GM19397 (cell line): ENCODE measurements around the gene RFX2.
"Not testable (repeated sequence)": the region's sequence is repeated elsewhere in the genome, so short reads cannot be mapped to it uniquely, and the experiment has no call there.

ENCODE experiments used
- ATAC-seq: cut with Tn5 transposase; IDR thresholded peaks from one replicate; pipeline ENCODE4 v1.9.1; 2021; ENCODE audit warnings: mild to moderate bottlenecking, moderate library complexity; ENCODE audit not compliant: unreplicated experiment

The RFX2 gene

DNA sequence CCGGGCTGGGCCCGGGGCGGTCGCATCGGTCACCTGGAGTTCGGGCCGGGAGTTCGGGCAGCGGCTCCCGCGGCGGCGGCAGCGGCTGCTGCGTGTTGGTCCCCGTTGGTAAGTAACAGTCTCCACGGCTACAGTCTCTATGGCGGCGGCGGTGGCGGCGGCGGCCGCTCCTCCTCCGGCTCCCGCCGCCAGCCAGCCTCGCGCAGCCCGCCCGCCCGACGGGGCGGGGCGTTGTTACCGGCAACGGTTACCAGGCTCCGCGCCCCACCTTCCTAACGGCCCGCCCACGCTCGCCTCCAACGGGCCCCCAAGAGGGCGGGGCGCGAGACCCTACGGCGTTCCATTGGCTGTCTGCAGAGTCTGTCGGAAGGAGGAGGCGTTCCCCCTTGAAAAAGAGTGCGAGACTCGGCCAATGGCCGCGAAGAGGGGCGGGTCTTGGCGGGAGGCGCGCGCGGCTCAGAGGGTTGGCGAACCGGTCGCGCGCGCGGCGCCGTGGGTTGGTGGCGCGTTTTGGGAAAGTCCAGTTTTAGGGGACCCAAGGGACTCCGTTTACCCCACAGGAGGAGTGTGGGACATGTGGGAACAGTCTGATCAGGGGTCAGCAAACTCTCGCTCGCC lies at the start of gene RFX2:
RFX2 (minus strand) TSS at position 141 of the 618 bp plus-strand sequence. CDS start 63,004 bp downstream, outside the sequence.
- peak; percentile 96 for ATAC-seq

DNA sequence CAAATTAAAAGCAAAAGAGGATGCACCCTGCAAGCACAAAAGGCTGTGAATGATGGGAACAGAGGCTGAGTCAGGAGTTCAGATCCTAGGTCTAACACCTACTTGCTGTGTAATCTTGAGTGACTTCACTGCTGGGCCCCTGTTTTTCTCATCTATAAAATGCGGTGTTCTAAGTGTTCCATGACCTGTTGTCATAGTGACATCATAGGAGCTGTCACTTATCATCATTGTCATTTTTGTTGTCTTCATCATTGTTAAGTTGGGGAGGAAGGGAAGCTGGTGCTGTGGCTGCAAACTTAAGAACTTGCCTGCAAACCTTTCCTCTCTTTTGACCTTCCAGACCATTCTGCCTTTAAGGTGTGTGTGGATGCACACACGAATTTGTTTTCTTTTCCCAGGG lies 45.7 kb upstream of the RFX2 start:
- ATAC-seq: no peak

DNA sequence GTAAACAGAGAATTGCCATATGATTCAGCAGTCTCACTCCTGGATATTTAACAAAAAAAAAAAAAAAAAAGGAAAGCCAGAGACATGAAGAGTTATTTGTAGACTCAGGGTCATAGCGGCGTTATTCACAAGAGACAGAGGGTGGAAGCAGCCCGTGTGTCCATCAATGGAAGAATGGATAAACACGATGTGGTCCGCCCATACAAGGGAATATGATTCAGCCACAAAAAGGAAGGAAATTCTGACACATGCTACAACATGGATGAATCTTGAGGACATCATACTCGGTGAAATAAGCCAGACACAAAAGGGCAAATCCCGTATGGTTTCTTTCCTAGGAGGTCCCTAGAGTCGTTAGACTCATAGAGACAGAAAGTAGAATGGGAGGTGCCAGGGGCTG lies 40.0 kb upstream of the RFX2 start:
- ATAC-seq: no peak

DNA sequence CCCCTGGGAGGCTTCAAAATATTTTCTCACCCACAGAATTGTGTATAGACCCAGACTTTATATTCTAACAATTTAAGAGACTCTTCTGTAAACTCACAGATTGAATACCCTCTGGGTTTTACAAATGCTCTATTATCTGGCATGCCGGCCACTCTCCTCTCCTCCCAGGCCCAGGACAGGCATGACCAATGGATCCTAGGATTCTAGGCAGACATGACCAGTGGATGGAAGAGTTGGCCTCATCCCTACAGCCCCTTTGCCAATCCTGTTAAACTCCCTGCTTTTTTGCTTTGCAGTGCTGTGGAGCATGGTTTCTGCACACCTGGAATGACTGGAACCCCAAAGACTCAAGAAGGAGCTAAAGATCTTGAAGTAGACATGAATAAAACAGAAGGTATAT lies 30.9 kb upstream of the RFX2 start:
- no peak for ATAC-seq

DNA sequence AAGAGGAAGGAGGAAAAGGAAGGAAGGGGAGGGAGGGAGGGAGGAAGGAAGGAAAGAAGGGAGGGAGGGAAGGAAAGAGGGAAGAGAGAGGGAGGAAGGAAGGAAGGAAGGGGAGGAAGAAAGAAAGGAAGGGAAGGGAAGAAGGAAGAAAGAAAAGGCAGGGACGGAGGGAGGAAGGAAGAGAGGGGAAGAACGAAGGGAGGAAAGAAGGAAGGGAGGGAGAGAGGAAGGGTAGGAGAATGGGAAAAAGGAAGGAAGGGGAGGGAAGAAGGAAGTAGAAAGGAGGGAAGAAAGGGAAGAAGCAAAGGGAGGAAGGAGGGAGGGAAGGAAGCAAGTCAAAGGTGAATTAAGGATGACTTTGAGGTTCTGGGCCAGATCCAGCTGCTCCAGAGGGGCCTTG lies 28.2 kb upstream of the RFX2 start:
- ATAC-seq: no peak

DNA sequence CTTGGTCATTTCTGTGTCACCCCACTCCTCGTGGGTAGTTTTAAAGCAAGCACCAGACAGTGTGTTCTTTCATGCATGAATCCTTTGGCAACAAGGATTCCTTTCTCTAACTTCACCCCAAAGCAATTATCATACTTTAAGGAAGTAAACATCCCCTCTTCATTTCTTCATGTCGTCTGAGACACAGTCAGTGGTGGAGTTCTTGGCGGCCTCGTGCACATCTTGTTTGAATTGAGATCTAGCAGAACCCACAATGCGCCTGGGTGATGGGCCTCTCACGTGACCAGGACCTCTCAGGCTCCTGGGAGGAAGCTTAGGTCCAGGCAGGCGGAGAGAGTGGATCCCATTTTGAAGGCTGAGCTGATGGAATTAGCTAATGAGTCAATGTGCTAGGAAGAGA lies 27.8 kb upstream of the RFX2 start:
- no peak for ATAC-seq

DNA sequence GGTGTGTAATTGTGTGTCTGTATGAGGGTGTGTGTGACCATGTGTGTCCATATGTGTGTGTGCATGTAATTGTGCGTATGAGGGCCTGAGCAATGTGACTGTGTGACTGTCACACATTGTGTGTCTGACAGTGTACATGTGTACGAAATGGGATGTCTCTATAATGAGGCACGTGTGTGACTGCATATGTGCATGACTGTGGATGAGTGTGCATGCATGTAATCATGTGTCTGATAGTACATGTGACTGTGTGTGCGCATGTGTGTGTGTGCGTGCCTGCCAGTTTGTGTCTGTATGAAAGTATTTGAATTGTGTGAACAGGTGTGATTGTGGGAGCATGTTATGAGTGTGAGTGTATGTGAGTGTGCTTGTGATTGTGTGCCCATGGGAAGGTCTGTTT lies 22.9 kb upstream of the RFX2 start:
- ATAC-seq: no peak

DNA sequence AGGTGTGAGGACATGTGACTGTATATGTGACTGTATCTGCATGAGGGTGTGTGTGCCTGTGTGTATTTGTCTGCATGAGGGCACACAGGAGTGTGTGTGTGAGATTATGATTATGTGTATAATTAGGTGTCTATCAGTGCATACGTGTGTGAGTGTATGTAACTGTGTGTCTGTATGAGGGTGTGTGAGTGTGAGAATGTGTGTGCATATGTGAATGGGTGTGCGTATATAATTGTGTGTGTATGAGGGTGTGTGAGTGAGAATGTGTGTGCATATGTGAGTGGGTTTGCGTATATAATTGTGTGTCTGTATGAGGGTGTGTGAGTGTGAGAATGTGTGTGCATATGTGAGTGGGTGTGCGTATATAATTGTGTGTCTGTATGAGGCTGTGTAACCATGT lies 22.2 kb upstream of the RFX2 start:
- no peak for ATAC-seq

DNA sequence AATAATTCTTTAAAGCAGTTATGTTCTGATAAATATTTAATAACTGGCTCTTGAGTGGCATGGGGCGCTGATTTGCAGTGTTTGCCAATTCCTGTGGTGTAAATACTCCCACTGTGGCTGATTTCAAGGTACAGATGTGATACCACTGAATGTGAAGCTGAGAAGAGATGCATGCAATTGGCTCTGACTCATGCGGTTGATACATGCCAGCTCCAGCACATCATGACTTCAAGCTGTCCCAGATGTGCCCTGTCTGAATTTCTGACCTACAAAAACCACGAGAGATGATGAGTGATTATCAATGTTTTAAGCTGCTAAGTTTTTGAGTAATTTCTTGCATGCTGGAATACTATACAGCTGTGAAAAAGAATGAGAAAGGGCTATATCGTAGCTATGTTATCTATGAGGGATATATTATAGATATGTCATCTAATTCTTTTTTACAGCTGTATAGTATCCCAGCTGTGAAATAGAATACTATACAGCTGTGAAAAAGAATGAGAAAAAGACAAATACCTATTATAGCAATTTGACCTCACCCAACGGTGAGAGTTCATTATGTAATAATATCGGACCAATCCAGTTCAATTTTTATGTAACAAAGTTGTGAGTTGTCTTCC lies 17.5 kb upstream of the RFX2 start:
- ATAC-seq: no peak

DNA sequence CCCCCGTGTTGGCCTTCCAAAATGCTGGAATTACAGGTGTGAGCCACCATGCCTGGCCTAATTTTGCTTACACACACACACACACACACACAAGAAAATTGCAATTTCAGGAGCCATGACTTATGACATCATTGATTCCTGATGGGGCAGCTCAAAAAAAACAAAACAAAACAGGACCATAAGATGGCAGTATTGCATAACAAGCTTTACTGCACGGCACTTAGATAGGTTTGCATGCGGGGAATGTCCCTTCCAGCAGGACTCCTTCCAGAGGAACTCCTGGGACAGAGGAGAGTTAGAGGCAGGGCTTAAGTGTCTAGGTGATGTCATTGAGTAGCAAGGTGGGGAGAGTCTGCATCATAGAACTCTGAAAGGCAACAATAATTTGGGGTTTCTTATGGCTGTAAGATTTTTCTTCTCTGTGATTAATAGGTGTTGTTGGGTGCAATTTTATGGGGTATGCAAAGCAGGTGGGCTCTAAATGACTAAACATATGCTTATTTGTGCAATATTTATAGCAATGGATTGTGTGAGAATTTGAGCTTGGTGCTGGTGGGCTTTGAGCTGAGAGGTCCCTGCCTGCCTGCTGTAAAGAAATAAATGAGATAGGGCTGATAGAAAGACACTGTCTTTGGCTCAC lies 16.2 kb upstream of the RFX2 start:
- no peak for ATAC-seq

DNA sequence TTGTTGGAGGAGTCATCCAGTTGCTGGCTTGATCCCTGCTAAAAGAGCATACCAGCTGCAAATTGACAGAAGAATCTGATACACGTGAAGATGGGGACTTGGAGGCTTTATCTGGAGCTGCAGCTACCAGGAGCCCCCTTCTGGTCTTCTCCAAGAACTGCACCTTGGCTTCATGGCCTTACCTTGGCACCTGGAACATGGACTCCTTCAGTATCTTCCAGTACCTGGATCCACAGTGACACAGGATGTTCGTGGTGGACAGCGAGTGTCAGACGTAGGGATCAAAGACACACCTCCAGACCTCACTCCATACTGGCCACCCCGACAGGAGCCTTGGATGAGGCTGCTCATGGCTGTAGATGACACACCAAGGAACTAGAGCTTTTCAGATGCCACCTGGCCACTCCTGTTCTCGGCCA lies 15.3 kb upstream of the RFX2 start:
- no peak for ATAC-seq

DNA sequence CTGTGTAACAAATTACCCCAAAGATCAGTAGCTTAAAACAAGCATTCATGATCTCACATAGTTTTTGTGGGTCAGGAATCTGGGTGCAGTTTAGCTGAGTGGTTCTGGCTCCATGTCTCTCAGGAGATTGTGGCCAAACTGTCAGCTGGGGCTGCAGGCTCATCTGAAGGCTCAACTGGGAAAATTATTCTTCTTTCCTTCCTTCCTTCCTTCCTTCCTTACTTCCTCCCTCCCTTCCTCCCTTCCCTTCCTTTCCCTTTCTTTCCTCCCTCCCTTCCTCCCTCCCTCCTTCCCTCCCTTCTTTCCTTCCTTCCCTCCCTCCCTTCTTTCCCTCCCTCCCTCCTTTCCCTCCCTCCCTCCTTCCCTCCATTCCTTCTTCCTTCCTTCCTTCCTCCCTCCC lies 8.7 kb upstream of the RFX2 start:
- no peak for ATAC-seq

DNA sequence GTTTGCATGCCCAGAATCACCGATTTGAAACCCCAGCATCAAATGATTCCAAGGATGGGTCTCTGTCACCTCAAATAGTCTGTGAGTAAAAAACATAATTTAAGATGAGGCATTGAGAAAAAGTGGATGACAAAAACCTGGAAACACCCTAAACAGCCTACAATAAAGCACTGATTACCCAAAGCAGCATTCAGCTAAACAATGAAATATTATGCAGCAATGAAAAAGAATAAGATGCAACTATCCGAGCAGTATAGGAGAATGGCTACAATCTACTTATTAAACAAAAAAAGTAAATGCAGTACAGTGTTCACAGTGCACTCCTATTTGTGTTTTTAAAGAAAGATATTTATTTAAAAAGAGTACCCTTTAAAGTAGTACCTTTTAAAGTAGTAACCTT lies 7.7 kb upstream of the RFX2 start:
- ATAC-seq: no peak

DNA sequence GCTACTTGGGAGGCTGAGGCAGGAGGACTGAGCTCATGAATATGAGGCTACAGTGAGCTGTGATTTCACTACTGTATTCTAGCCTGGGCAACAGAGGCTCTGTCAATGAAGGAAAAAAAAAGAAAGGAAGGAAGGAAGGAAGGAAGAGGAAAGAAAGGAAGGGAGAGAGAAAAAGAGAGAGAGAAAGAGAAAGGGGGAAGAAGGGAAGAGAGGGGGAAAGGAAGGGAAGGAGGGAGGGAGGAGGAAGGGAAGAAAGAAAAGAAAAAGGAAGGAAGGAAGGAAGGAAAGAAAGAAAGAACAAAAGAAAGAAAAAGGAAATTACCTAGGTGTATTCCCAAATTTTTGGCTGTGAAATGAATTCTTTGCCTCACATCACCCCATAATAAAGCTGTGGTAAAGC lies 7.2 kb upstream of the RFX2 start:
- no peak for ATAC-seq

DNA sequence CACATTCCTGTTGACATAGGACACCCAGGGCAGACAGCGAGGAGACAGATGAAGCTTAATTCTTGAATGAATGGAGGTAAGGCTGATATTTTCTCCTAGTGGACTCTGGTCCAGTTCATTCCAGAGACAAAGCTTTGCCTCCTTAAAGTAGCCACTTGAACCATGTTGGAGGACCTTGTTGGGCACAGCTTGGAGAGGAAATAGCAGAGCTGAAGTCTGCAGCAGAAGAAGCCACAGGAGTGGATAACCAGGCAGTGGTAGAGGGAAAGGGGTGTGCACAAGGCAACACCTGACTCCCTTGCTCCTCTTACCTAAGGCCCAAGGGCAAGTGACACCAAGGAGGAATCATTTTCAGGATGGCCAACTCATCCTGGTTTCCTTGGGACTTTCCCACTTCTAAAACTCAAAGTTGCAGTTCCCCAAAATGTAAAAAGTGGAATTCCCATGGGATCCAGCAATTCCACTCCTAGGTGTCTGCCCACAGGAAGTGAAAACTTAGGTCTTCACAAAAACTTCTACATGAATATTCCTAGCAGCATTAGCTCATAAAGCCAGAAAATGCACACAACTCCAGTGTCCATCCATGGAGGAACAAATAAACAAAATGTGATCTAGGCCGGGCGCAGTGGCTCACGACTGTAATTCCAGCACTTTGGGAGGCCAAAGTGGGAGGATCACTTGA lies 6.6 kb upstream of the RFX2 start:
- ATAC-seq: no peak

DNA sequence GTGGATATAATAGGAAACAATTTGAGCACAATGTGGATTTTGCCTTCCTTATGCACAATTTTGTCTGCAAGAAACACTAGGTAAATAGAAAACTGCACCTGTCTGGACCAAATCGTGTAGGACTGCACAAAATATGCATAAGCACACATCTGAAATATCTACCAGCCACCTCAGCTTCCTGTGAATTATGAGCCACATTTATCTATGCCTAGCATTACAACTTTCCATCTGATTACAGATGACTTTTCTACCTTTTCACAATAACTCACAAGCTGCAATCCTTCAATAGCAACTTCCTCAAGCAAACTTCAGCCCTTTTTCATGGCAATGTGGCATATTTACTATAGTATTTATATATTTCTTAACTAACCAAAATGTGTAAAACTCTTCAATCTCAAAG lies 5.7 kb upstream of the RFX2 start:
- no peak for ATAC-seq

DNA sequence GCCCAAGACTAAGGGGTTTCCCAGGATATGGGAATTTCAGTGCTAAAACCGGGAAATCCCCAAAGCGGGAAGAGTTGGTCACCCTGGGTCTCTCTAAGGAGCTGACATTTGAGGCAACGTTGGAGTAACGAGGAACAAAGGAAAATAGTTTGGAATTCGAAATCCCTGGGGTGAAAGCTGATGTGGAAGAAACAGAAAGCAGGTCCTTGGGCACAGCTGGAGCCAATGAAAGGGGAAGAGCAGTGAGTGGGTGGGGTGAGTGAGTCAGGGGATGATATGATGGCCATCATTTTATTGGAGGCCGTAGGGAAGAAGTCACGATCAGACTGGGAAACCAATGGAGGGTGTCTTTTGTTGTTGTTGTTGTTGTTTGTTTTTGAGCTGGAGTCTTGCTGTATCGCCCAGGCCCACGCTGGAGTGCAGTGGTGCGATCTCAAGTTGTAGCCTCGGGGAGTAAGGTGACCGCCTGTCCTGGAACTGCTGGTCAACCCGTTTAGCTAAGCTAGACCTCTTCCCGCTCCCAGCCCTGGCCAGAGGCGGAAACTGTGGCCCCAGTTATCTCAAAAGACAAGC lies 3.4 kb upstream of the RFX2 start:
- ATAC-seq: no peak

DNA sequence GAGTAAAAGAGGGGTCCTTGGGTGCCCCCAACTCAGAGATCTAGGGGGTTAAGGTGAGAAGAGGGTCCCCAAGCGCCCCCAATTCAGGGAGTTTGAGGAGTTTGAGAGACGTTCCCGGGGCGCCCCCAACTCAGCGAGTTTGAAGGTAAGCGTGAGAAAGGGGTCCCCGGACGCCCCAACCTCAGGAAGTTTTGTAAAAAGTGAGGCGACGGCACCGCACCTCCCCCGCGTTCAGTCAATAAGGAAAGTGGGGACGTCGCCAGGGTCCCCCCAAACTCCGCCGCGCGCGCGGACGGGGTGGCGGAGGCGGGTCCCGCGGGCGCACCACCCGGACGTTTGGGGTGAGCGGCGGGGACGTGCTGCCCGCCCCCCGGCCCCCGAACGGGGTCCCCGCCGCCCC lies 353 bp downstream of the RFX2 start:
- no peak for ATAC-seq

DNA sequence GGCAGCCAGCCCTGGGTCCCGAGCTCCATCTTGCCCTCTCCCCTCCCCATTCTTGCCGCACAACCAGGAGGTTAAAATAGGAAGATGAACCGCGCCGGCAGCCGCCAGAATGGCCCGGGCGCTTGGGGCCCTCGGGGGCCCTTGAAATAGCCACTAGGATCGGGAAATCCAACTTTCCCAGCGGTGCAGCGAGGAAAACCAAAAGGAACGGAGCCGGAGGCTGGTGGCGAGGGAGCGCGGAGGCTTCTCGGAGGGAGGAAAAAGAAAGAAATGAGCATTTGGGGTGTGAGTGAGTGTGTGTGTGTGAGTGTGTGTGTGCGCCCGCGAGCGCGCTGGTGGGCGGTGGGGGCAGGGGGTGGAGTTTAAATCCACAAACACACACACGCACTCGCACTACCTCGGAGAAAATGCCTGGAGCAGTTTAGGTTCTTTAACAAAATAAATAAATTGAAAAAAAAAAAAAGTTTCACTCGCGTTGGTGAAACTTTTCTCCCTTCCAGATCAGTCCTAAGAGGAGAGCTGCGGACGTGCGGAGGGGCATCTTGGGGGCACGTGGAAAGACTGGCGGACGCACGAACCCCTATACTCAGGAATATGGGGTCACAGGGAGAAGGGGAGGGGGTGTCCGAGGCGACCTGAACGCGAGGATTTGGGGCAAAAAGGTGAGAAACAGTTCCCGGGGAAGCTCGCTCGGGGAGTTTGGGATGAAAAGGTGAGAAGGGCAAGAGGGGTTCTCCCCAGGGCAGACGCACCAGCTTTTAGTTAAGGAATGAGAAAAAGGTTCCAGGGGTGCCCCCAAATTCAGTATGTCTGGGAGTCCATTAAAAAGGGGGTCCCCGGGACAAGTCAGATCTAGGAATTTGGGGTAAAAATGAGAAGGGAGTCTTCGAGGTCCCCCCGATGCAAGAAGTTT lies 1.3 kb downstream of the RFX2 start:
- no peak for ATAC-seq

DNA sequence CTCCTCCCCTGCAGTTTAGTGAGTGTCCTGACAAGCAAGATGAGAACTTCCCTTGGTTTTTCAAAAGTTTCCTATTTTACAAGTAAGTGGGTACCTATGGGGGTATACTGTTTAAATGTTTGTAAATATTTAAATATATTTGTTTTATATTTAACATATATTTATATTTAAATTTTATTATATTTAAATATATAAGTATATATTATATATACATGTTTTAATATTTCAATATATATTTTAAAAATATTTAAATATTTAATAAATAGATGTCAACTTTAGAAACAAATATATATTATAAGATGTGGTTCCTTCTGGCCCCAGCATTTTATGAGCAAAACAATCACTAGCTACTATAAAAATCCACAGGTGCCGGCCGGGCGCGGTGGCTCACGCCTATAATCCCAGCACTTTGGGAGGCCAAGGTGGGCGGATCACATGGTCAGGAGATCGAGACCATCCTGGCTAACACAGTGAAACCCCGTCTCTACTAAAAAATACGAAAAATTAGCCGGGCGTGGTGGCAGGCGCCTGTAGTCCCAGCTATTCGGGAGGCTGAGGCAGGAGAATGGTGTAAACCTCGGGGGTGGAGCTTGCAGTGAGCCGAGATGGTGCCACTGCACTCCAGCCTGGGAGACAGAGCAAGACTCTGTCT lies 3.5 kb downstream of the RFX2 start:
- ATAC-seq: not testable (repeated sequence)
